K562 (cell line): ENCODE results near the gene RCOR2. TPM values are rescaled to one million over a fixed set of nuclear protein-coding genes. Genes with fewer than 3 reads are reported as not detected.

ENCODE experiments used
- ARID1B ChIP-seq: fragments of 450-650 bp; IDR thresholded peaks from 2 replicates; pipeline ENCODE4 v1.6.1; 2016; ENCODE audit warnings: antibody characterized with exemption, mild to moderate bottlenecking, inconsistent platforms
- CREB3L1 ChIP-seq: fragments of 450-650 bp; IDR thresholded peaks from 2 replicates; pipeline ENCODE4 v1.6.1; 2014; ENCODE audit warnings: low read depth, mild to moderate bottlenecking, moderate library complexity, borderline replicate concordance
- ESRRA ChIP-seq: fragments of 450-650 bp; IDR thresholded peaks from 2 replicates; pipeline ENCODE4 v1.6.1; 2014; ENCODE audit warnings: low read depth, mild to moderate bottlenecking, moderate library complexity, borderline replicate concordance
- HMBOX1 ChIP-seq: sonication (generic); IDR thresholded peaks from 2 replicates; pipeline ENCODE4 v1.6.1; 2016
- MTA1 ChIP-seq: fragments of 450-650 bp; IDR thresholded peaks from 2 replicates; pipeline ENCODE4 v1.6.1; 2017; ENCODE audit warnings: borderline replicate concordance
- MTA3 ChIP-seq: fragments of 450-650 bp; formaldehyde crosslinking; IDR thresholded peaks from 2 replicates; pipeline ENCODE4 v1.6.1; 2017; ENCODE audit warnings: mild to moderate bottlenecking, borderline replicate concordance
- NR2C2 ChIP-seq, 2 experiments: fragments of 200-800 bp in 1 of 2; sonication (Bioruptor generic) in 1 of 2; sonication (generic) in 1 of 2; formaldehyde crosslinking in 1 of 2; IDR thresholded peaks; 2 replicates each; pipeline versions ENCODE4 v1.6.1 to v1.8.0; 2016 to 2022; ENCODE audit warnings: mild to moderate bottlenecking in 1 of 2, missing compliant biosample characterization in 1 of 2, missing genetic modification characterization in 1 of 2, missing genetic modification reagents in 1 of 2
- POLR2B ChIP-seq: fragments of 450-650 bp; IDR thresholded peaks from 2 replicates; pipeline ENCODE4 v1.6.1; 2018; ENCODE audit warnings: low read depth; ENCODE audit not compliant: partially characterized antibody
- REST ChIP-seq, 2 experiments: fragments of 450-650 bp; formaldehyde crosslinking in 1 of 2; IDR thresholded peaks; 2 replicates each; pipeline versions ENCODE4 v1.4.0 to v1.6.1; 2014 to 2020; ENCODE audit warnings: mild to moderate bottlenecking in 2 of 2, borderline replicate concordance in 1 of 2, low read depth in 1 of 2
- THAP12 ChIP-seq: fragments of 250-450 bp; sonication (Bioruptor Pico); IDR thresholded peaks from 2 replicates; pipeline ENCODE4 v1.9.0; 2021; ENCODE audit warnings: mild to moderate bottlenecking, inconsistent platforms
- ZNF175 ChIP-seq: fragments of 200-800 bp; sonication (Bioruptor generic); IDR thresholded peaks from 2 replicates; pipeline ENCODE4 v1.6.1; 2016; ENCODE audit warnings: low read depth, mild to moderate bottlenecking, missing genetic modification characterization, missing compliant biosample characterization
- ZNF184 ChIP-seq: sonication (generic); formaldehyde crosslinking; IDR thresholded peaks from 2 replicates; pipeline ENCODE4 v1.5.0; 2020; ENCODE audit warnings: missing genetic modification reagents
- polyA plus RNA-seq, 8 experiments: library from polyadenylated mRNA; depleted of rRNA in 4 of 8; stranded (reverse) in 5 of 8; unstranded in 3 of 8; fragments of >200 nt; fragmentation: Nextera tagmentation in 2 of 8; fragmentation: Illumina TruSeq in 1 of 8; extraction: Ambion mirVana in 2 of 8; extraction: Trizol in 1 of 8; gene quantifications; 2 replicates each; pipeline versions ENCODE4 v1.2.1 to v1.2.3, GENCODE V29; 2011 to 2014; ENCODE audit warnings: inconsistent platforms in 1 of 8, missing spikeins in 1 of 8
- total RNA-seq, 7 experiments: library from RNA; depleted of rRNA in 6 of 7; stranded (reverse); fragments of >200 nt in 6 of 7; fragmentation: Illumina TruSeq in 2 of 7; extraction: Trizol in 2 of 7; gene quantifications; 2 replicates each; pipeline versions ENCODE4 v1.2.1 to v1.2.3, GENCODE V29; 2011 to 2021; ENCODE audit warnings: low replicate concordance in 1 of 7

RCOR2 gene
- total and polyA plus RNA-seq, 9 of the 15 experiments (the other 6 are each of a cell fraction or from before 2014, with no cell fraction given): 0.04 to 6.5 (median 2.5) TPM; not detected in 1

GRCh38 chr11:63920939-63921417 is 4.0 kb upstream of the RCOR2 start (continued):
- TF ChIP-seq CREB3L1 (no peak), POLR2B (no peak), REST (IDR thresholded peaks at IDR 0.05; ENCODE audit: borderline replicate concordance) (peak; percentile 48; the same call in 1 of the 2 replicates), REST (CRISPR knock-in tag; IDR thresholded peaks at IDR 0.05; ENCODE audit: low read depth) (no peak), ESRRA (peak; percentile 25; the same call in 1 of the 2 replicates), ZNF175 (CRISPR knock-in tag) (no peak), MTA1 (no peak), HMBOX1 (no peak), THAP12 (no peak), NR2C2 (CRISPR knock-in tag; IDR thresholded peaks at IDR 0.05) (no peak), NR2C2 (tag; IDR thresholded peaks at IDR 0.05) (no peak), MTA3 (no peak), ZNF184 (CRISPR knock-in tag) (no peak), ARID1B (no peak)
